ENCODE measurements around the gene TTYH2. TPM values are rescaled to one million over a fixed set of nuclear protein-coding genes. Genes with fewer than 3 reads are reported as not detected.
"Not testable (repeated sequence)": the region's sequence is repeated elsewhere in the genome, so short reads cannot be mapped to it uniquely, and the experiment has no call there.

The TTYH2 gene
- total RNA-seq, 1 experiment from 2014 or later: 72.9 TPM

GRCh38 chr17:74244128-74244527, 30.8 kb downstream of the TTYH2 start:
- DNase-seq (ENCODE audit: low read depth, low spot score): no peak
- in situ Hi-C loops (cut with HindIII; ENCODE audit: low pct_unique_long_range_greater_than_20kb, low sequenced_read_pairs): no loop called here

GRCh38 chr17:74244548-74244947, 31.2 kb downstream of the TTYH2 start:
- DNase-seq (ENCODE audit: low read depth, low spot score): no peak
- in situ Hi-C loops (cut with HindIII; ENCODE audit: low pct_unique_long_range_greater_than_20kb, low sequenced_read_pairs): no loop called here

DNA sequence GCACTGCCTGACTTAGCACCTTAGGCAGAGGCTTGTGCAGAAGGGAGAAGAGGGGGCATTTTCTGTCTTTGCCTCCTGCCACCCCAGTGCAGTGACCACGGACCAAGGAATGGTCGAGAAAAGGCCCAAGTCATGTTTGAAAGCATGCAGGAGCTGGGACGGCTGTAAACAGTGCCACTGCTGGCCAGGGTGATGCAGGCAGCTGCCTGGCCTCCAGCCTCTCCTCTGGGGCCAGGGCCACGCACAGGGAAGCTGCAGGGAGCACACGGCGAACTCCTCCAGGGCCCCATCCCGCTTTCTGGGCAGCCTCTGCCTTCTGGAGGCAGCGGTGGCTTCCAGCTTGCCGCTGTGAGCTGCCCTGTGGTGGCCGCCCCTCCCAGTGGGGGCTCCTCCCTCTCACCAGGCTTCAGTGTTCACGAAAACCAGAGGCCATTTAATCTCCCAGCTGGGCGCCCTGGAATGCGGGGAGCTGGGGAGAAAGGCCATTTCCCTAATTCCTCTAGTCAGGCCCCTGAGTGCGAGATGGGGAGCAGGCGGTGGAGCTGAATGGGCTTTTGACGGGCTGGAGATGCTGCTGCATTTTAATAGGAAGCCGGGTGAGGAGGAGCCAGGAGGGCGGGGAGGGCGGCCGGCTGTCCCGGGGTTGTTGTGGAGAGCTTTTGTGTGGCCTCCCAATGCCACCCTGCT, 31.9 kb downstream of the TTYH2 start:
- no peak for DNase-seq (ENCODE audit: low read depth, low spot score)
- in situ Hi-C loops (cut with HindIII; ENCODE audit: low pct_unique_long_range_greater_than_20kb, low sequenced_read_pairs): no loop called here

DNA sequence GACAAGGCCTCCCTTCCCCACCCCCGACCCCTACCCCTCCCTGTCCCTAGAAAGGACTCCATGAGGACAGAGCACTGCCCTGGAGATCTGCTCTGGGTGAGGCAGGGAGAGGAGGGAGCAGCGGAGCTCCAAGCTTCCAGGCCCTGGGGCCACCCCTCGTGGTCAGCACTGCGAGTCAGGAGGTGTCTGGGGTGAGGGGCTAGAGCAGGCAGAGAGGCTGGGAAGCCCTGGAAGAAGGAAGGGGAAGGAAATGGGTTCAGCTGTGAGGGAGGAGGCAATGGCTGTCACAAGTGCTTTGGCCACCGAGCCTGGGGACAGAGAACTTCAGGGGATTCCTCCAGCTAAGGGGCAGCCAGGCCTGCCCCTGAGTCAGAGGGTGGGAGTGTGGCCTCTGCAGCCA, 32.5 kb downstream of the TTYH2 start:
- in situ Hi-C loops (cut with HindIII; ENCODE audit: low pct_unique_long_range_greater_than_20kb, low sequenced_read_pairs): no loop called here
- DNase-seq (ENCODE audit: low read depth, low spot score): no peak

DNA sequence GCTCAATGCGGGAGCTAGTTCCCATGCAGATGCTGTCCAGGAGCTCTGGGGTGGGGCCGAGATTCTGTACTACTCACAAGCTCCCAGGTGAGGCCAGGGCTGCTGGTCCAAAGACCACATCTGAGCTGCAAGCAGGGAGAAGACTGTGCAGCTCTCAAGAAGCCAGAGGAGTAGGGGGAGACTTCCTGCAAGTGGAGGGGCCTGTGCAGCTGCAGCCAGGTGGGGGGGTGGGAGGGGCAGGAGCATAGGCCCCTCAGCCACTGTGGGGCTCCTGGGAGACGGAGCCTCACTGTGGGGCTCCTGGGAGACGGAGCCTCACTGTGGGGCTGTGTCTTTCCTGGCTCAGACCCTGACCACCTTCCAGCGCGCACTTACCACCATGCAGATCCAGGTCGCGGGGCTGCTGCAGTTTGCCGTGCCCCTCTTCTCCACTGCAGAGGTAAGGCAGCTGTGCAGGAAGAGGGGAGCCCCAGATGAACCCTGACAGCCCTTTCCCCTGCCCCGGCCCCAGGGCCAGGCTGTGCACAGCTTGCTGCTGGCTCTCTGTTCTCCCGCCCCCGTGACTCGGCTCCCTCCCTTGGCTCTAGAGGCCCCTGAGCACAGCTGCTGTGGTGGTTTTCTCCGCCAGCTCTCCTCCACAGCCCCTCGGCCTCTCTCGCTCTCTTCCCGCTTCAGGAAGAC, 36.4 kb downstream of the TTYH2 start:
- in situ Hi-C loops (cut with HindIII; ENCODE audit: low pct_unique_long_range_greater_than_20kb, low sequenced_read_pairs): no loop called here
- DNase-seq (ENCODE audit: low read depth, low spot score): no peak

DNA sequence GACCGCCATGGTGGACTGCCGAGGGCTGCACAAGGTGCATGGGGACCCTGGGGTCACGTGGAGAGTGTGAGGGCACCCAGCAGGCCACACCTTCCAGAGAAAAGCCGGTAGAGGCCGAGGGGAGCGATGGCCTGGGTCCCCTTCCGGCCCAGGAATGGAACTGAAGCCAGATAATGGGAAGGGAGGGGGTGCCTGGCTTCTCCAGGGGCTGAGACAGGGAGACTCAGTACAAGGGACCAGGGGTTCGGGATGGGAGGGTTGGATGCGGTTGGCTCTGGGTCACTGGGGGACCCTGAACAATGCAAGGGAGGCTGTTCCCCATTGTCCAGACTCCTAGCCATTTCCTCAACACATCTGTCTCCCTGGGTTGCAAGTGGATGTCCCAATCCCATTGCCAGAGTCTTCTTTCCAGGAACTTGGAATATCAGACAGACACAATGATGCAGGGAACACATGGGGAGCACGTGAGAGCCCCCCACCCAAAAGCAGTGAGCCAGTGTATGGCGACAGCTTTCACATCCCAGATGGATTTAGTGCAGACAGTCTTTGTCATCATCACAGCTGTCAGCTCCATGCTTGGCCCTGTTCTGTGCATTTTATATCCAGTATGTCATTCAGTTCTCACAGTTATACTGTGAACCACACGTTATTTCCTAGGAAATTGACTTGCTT, 37.1 kb downstream of the TTYH2 start:
- in situ Hi-C loops (cut with HindIII; ENCODE audit: low pct_unique_long_range_greater_than_20kb, low sequenced_read_pairs): no loop called here
- DNase-seq (ENCODE audit: low read depth, low spot score): no peak

- in situ Hi-C loops (cut with HindIII; ENCODE audit: low pct_unique_long_range_greater_than_20kb, low sequenced_read_pairs): no loop called here
- no peak for DNase-seq (ENCODE audit: low read depth, low spot score)
Observed at GRCh38 chr17:74251051-74251450, 37.7 kb downstream of the TTYH2 start.

GRCh38 chr17:74251569-74251968, 38.2 kb downstream of the TTYH2 start:
- in situ Hi-C loops (cut with HindIII; ENCODE audit: low pct_unique_long_range_greater_than_20kb, low sequenced_read_pairs): no loop called here
- no peak for DNase-seq (ENCODE audit: low read depth, low spot score)

DNA sequence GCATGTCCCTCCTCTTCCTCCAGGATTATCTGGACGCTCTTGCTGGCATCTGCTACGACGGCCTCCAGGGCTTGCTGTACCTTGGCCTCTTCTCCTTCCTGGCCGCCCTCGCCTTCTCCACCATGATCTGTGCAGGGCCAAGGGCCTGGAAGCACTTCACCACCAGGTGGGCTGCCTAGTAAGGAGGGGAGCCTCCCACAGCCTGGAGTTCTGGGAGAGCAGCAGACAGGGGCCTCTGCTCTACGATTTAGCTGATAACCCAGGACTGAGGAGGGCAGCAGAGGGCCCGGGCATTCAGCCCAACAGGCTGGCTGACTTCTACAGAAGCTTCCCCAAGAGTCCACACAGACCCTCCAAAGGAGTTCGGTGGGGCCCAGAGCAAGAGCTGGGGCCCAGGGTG, 38.8 kb downstream of the TTYH2 start:
- in situ Hi-C loops (cut with HindIII; ENCODE audit: low pct_unique_long_range_greater_than_20kb, low sequenced_read_pairs): no loop called here
- DNase-seq (ENCODE audit: low read depth, low spot score): no peak

- no peak for DNase-seq (ENCODE audit: low read depth, low spot score)
- in situ Hi-C loops (cut with HindIII; ENCODE audit: low pct_unique_long_range_greater_than_20kb, low sequenced_read_pairs): no loop called here
Observed at GRCh38 chr17:74253036-74253435, 39.7 kb downstream of the TTYH2 start.

GRCh38 chr17:74257311-74257710, 43.9 kb downstream of the TTYH2 start:
- DNase-seq (ENCODE audit: low read depth, low spot score): no peak
- in situ Hi-C loops (cut with HindIII; ENCODE audit: low pct_unique_long_range_greater_than_20kb, low sequenced_read_pairs): no loop called here

DNA sequence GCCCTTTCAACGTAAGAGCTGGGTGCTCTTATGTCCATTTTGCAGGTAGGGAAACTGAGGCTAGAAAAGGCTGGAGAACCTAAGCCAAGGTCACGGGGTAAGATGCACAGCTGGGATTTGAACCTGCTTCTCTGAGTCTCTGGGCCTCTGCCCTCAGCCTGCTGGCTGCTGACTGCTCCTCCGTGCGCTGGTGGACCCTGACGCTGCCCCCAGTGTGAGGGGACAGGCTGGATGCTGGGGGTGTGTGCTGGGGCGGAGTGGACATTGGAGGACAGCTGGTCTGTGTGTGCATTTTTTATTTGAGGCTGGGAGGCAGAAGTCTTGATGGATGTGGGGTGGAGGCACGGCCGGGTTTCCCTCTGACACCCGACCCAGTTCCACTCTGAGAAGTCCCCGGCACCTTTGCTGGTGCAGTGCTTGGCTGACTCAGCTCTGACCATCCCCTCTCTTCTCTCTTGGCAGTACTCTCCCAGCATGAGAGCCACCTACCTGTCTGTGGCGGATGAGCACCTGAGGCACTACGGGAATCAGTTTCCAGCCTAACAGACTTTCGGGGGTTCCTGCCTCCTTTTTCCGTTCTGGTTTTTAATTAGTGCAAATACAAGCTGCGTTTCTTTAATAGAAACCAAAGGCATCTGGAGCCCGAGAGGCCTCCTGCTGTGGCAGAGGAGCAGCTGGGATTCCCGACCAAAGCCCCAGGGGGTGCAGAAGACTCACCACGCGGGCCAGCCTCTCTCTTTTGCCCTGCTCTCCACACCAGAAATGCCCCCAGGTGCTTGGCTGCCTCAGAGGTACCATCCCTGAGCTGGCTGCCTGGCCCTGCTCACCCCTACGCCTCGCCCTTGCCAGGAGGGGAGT, 46.5 kb downstream of the TTYH2 start:
- in situ Hi-C loops (cut with HindIII; ENCODE audit: low pct_unique_long_range_greater_than_20kb, low sequenced_read_pairs): no loop called here
- DNase-seq (ENCODE audit: low read depth, low spot score): no peak

GRCh38 chr17:74260525-74260850, 47.1 kb downstream of the TTYH2 start:
- in situ Hi-C loops (cut with HindIII; ENCODE audit: low pct_unique_long_range_greater_than_20kb, low sequenced_read_pairs): no loop called here
- no peak for DNase-seq (ENCODE audit: low read depth, low spot score)

- no peak for DNase-seq (ENCODE audit: low read depth, low spot score)
- in situ Hi-C loops (cut with HindIII; ENCODE audit: low pct_unique_long_range_greater_than_20kb, low sequenced_read_pairs): no loop called here
Observed at GRCh38 chr17:74262601-74263000, 49.2 kb downstream of the TTYH2 start.

DNA sequence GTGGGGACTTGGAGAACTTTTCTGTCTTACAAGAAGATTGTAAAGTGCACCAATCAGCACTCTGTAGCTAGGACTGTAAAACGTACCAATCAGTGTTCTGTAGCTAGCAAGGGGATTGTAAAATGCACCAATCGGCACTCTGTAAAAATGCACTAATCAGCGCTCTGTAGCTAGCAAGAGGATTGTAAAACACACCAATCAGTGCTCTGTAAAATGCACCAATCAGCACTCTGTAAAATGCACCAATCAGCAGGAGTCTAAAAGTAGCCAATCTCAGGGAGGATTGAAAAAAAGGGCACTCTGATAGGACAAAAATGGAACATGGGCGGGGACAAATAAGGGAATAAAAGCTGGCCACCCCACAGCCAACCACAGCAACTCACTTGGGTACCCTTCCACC, 53.7 kb downstream of the TTYH2 start:
- in situ Hi-C loops (cut with HindIII; ENCODE audit: low pct_unique_long_range_greater_than_20kb, low sequenced_read_pairs); DNase-seq (ENCODE audit: low read depth, low spot score): not testable (repeated sequence)

DNA sequence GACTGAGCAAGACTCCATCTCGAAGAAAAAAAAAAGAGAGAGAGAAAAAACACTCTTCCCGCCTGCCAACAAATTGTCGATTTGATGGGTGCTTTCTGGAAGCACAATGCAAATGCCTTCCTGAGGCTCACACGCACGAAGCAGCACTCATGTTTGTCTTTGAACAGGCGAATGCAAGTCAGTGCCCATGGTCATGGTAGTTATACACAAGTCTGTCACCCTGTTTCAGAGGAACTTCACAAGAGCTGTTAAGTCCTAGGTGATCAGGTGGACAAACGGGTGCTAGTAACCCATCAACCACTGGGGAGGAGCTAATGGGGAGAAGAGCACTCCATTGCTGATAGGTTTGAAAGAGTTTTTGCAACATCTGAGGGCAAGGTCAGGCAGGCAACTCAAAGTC, 54.2 kb downstream of the TTYH2 start:
- in situ Hi-C loops (cut with HindIII; ENCODE audit: low pct_unique_long_range_greater_than_20kb, low sequenced_read_pairs): no loop called here
- no peak for DNase-seq (ENCODE audit: low read depth, low spot score)

DNA sequence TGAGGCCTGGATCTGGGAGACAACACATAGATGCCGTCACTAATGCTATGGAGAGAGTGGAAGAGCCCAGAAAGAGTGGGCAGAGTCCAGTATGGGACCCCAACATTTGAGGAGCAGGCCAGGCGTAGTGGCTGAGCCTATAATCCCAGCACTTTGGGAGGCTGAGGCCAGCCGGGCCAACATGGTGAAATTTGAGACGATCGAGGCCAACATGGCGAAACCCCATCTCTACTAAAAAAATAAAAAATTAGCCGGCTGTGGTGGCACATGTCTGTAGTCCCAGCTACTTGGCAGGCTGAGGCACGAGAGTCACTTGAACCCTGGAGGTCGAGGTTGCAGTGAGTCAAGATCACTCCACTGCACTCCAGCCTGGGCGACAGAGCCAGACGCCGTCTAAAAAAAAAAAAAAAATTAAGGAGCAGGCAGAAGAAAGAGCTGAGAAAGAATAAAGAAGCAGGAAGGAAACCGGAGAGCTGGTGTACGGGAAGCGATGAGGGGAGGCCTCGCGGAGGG, 54.7 kb downstream of the TTYH2 start:
- no peak for DNase-seq (ENCODE audit: low read depth, low spot score)
- in situ Hi-C loops (cut with HindIII; ENCODE audit: low pct_unique_long_range_greater_than_20kb, low sequenced_read_pairs): no loop called here

DNA sequence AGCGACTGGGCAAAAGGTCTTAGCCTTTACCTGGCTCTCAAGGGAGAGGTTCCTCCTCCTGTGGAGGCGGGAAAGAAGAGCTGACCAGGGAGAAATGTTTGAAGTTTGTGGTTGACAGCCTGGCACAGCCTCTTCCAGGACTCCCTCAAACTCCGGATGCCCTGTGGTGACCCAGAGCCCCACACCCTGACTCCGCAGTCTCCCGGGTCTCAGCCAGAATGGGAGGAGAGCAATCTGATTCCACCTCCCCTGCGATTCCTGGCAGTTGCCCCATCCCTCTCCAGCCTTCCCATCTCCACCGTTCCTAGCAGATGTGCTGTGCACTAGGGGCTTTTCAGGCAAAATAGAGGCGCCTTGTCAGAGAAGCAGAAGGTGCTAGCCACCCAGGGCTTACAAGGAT, 55.2 kb downstream of the TTYH2 start:
- DNase-seq (ENCODE audit: low read depth, low spot score): no peak
- in situ Hi-C loops (cut with HindIII; ENCODE audit: low pct_unique_long_range_greater_than_20kb, low sequenced_read_pairs): no loop called here

All from SK-MEL-5 (cell line).